OCI-LY7 (cell line): ENCODE data around the gene MAP3K20. TPM values are rescaled to one million over a fixed set of nuclear protein-coding genes. Genes with fewer than 3 reads are reported as not detected.

Source experiments
- BruUV-seq: library from RNA; stranded (reverse); fragments of 400-500 nt; replicated peaks from 2 replicates; lab custom pipeline; 2021; lab: Mats Ljungman, UMichigan
- CTCF ChIA-PET: fragments of 300-600 bp; sonication (Branson Sonifier 250); formaldehyde crosslinking; loops from one replicate; lab custom pipeline; 2022; ENCODE audit warnings: antibody characterized with exemption; ENCODE audit not compliant: unreplicated experiment; lab: Charles Lee
- POLR2A ChIA-PET: fragments of 300-600 bp; sonication (Branson Sonifier 250); formaldehyde crosslinking; loops from one replicate; lab custom pipeline; 2022; ENCODE audit warnings: antibody characterized with exemption; lab: Charles Lee
- DNase-seq: peaks from one replicate; pipeline ENCODE4 v3.0.0-alpha.2; 2015; ENCODE audit warnings: low spot score
- H2AFZ ChIP-seq: fragments of 200-600 bp; sonication (generic), shearing (Covaris generic); 2 replicates; pipeline ENCODE4 v1.6.1; 2014; ENCODE audit warnings: mild to moderate bottlenecking, antibody characterized with exemption, low read length, moderate library complexity
- H3K27ac ChIP-seq: fragments of 200-600 bp; sonication (generic); 2 replicates; pipeline ENCODE4 v1.5.1; 2014; ENCODE audit warnings: mixed run types, low read depth, mild to moderate bottlenecking, moderate library complexity, low read length, inconsistent platforms; ENCODE audit not compliant: poor library complexity, severe bottlenecking
- H3K36me3 ChIP-seq: fragments of 200-600 bp; sonication (generic); 2 replicates; pipeline ENCODE4 v1.6.1; 2014; ENCODE audit warnings: mild to moderate bottlenecking, antibody characterized with exemption, low read length, moderate library complexity, mixed read lengths; ENCODE audit not compliant: insufficient read depth
- H3K4me1 ChIP-seq: fragments of 200-600 bp; sonication (generic); 2 replicates; pipeline ENCODE4 v1.5.1; 2014; ENCODE audit warnings: mild to moderate bottlenecking, low read length; ENCODE audit not compliant: insufficient read depth, poor library complexity, severe bottlenecking
- H3K4me2 ChIP-seq: fragments of 200-600 bp; sonication (generic); 2 replicates; pipeline ENCODE4 v1.6.1; 2014; ENCODE audit warnings: mild to moderate bottlenecking, low read length
- H3K4me3 ChIP-seq: fragments of 200-600 bp; sonication (generic); 2 replicates; pipeline ENCODE4 v1.5.1; 2014; ENCODE audit warnings: mild to moderate bottlenecking, low read depth, low read length; ENCODE audit not compliant: poor library complexity, severe bottlenecking
- H3K79me2 ChIP-seq: fragments of 200-600 bp; sonication (generic); 2 replicates; pipeline ENCODE4 v1.6.1; 2016; ENCODE audit warnings: low read depth, mild to moderate bottlenecking, low read length, moderate library complexity, mixed read lengths; ENCODE audit not compliant: insufficient read depth
- H3K9me2 ChIP-seq: fragments of 200-600 bp; sonication (generic); 2 replicates; pipeline ENCODE4 v1.6.1; 2016; ENCODE audit warnings: mild to moderate bottlenecking, low read length, mixed read lengths; ENCODE audit not compliant: insufficient read depth
- H3K9me3 ChIP-seq: fragments of 200-600 bp; sonication (generic); 2 replicates; pipeline ENCODE4 v1.6.1; 2014; ENCODE audit warnings: mild to moderate bottlenecking, mixed run types, low read length, mixed read lengths
- H4K20me1 ChIP-seq: fragments of 200-600 bp; sonication (generic); 2 replicates; pipeline ENCODE4 v1.6.1; 2014; ENCODE audit warnings: mild to moderate bottlenecking, antibody characterized with exemption, low read length, moderate library complexity, mixed read lengths; ENCODE audit not compliant: insufficient read depth
- CTCF ChIP-seq: fragments of 200-600 bp; sonication (generic); conservative IDR thresholded peaks from 2 replicates; pipeline ENCODE4 v1.5.1; 2014; ENCODE audit warnings: mild to moderate bottlenecking, antibody characterized with exemption, low read length, moderate library complexity, mixed read lengths
- EZH2phosphoT487 ChIP-seq: fragments of 200-600 bp; sonication (generic); IDR thresholded peaks from 2 replicates; pipeline ENCODE4 v1.6.1; 2018; ENCODE audit warnings: low read depth, borderline replicate concordance, mild to moderate bottlenecking, mixed run types, antibody characterized with exemption, low read length, moderate library complexity, mixed read lengths
- intact Hi-C: fragments of 100-400 bp; cut with micrococcal nuclease; formaldehyde crosslinking; loops from one replicate; pipeline ENCODE4 v1.10.0; 2022; ENCODE audit not compliant: unreplicated experiment
- total RNA-seq, 2 experiments: library from RNA; depleted of rRNA in 1 of 2; stranded (reverse); fragments of >200 nt in 1 of 2; shearing (Covaris generic) in 1 of 2; gene quantifications; 2 replicates each; pipeline ENCODE4 v1.2.3, GENCODE V29; 2014 to 2022

MAP3K20 gene
- total RNA-seq, 2 experiments from 2014 or later = 8.2 to 17.9 TPM

GRCh38 chr2:173231465-173231864 lies 155.8 kb downstream of the MAP3K20 start:
- Histone ChIP-seq H3K27ac (no peak overlapping the region), H4K20me1 (no peaks in the 10 kb centered on the region), H2AFZ (no peak overlapping the region), H3K36me3 (no peaks in the 10 kb centered on the region), H3K4me3 (no peak overlapping the region), H3K4me1 (no peaks in the 10 kb centered on the region), H3K9me2 (no peaks in the 10 kb centered on the region), H3K4me2 (no peak overlapping the region), H3K9me3 (no peaks in the 10 kb centered on the region), H3K79me2 (no peaks in the 10 kb centered on the region)
- POLR2A ChIA-PET = interaction anchor here (0.6 to 1.5 kb wide), 5 partner anchors 12 to 148 kb away, joined by 3 to 5 read pairs (median 3); no protein-coding TSS in a partner anchor
- no peak for DNase-seq
- no TSS peak for BruUV-seq
- TF ChIP-seq EZH2phosphoT487 (no peak), CTCF (no peak)
- intact Hi-C loops = no loop called here
- CTCF ChIA-PET = no interaction called here

- Histone ChIP-seq H3K4me3 (no peak overlapping the region), H3K9me2 (no peaks in the 10 kb centered on the region), H3K4me1 (no peaks in the 10 kb centered on the region), H2AFZ (no peak overlapping the region), H4K20me1 (no peaks in the 10 kb centered on the region), H3K4me2 (no peak overlapping the region), H3K36me3 (no peaks in the 10 kb centered on the region), H3K27ac (no peak overlapping the region), H3K79me2 (no peaks in the 10 kb centered on the region), H3K9me3 (no peaks in the 10 kb centered on the region)
- intact Hi-C loops = no loop called here
- BruUV-seq = no TSS peak
- DNase-seq = no peak
- CTCF ChIA-PET = no interaction called here
- POLR2A ChIA-PET = no interaction called here
- TF ChIP-seq EZH2phosphoT487 = no peak
- no peak for TF ChIP-seq CTCF
Observed at GRCh38 chr2:173232956-173233744, 157.5 kb downstream of the MAP3K20 start.
